Measurements from ENCODE around the gene BAZ1A.
"Not testable (repeated sequence)": the region's sequence is repeated elsewhere in the genome, so short reads cannot be mapped to it uniquely, and the experiment has no call there.

Gene BAZ1A

GRCh38 chr14:34792598-34792997 lies 82.6 kb downstream of the BAZ1A start:
- in situ Hi-C loops (cut with MboI; ENCODE audit: low sequenced_read_pairs) = no loop called here

- in situ Hi-C loops (cut with MboI; ENCODE audit: low sequenced_read_pairs) = no loop called here
Measured at GRCh38 chr14:34785223-34786006, 89.7 kb downstream of the BAZ1A start.

- in situ Hi-C loops (cut with MboI; ENCODE audit: low sequenced_read_pairs) = no loop called here
Measured at GRCh38 chr14:34782031-34782430, 93.1 kb downstream of the BAZ1A start.

GRCh38 chr14:34781242-34781641 lies 93.9 kb downstream of the BAZ1A start:
- in situ Hi-C loops (cut with MboI; ENCODE audit: low sequenced_read_pairs) = no loop called here

- in situ Hi-C loops (cut with MboI; ENCODE audit: low sequenced_read_pairs) = no loop called here
Measured at GRCh38 chr14:34780646-34781045, 94.5 kb downstream of the BAZ1A start.

- in situ Hi-C loops (cut with MboI; ENCODE audit: low sequenced_read_pairs) = no loop called here
Measured at GRCh38 chr14:34778744-34779143, 96.4 kb downstream of the BAZ1A start.

GRCh38 chr14:34776611-34777010 lies 98.5 kb downstream of the BAZ1A start:
- in situ Hi-C loops (cut with MboI; ENCODE audit: low sequenced_read_pairs) = no loop called here

- in situ Hi-C loops (cut with MboI; ENCODE audit: low sequenced_read_pairs) = no loop called here
Measured at GRCh38 chr14:34775922-34776321, 99.2 kb downstream of the BAZ1A start.

GRCh38 chr14:34775342-34775741 lies 99.8 kb downstream of the BAZ1A start:
- in situ Hi-C loops (cut with MboI; ENCODE audit: low sequenced_read_pairs) = no loop called here

GRCh38 chr14:34770901-34771300 lies 104.3 kb downstream of the BAZ1A start:
- in situ Hi-C loops (cut with MboI; ENCODE audit: low sequenced_read_pairs) = no loop called here

- in situ Hi-C loops (cut with MboI; ENCODE audit: low sequenced_read_pairs) = no loop called here
Measured at GRCh38 chr14:34766606-34767005, 108.6 kb downstream of the BAZ1A start.

- in situ Hi-C loops (cut with MboI; ENCODE audit: low sequenced_read_pairs) = no loop called here
Measured at GRCh38 chr14:34766060-34766459, 109.1 kb downstream of the BAZ1A start.

GRCh38 chr14:34755215-34755614 lies 119.9 kb downstream of the BAZ1A start:
- in situ Hi-C loops (cut with MboI; ENCODE audit: low sequenced_read_pairs) = no loop called here

- in situ Hi-C loops (cut with MboI; ENCODE audit: low sequenced_read_pairs) = no loop called here
Measured at GRCh38 chr14:34754687-34755086, 120.5 kb downstream of the BAZ1A start.

- in situ Hi-C loops (cut with MboI; ENCODE audit: low sequenced_read_pairs) = no loop called here
Measured at GRCh38 chr14:34750670-34751069, 124.5 kb downstream of the BAZ1A start.

- in situ Hi-C loops (cut with MboI; ENCODE audit: low sequenced_read_pairs) = no loop called here
Measured at GRCh38 chr14:34750233-34750632, 124.9 kb downstream of the BAZ1A start.

- in situ Hi-C loops (cut with MboI; ENCODE audit: low sequenced_read_pairs) = no loop called here
Measured at GRCh38 chr14:34749408-34749807, 125.8 kb downstream of the BAZ1A start.

GRCh38 chr14:34742270-34743115 lies 132.7 kb downstream of the BAZ1A start:
- in situ Hi-C loops (cut with MboI; ENCODE audit: low sequenced_read_pairs) = no loop called here

- in situ Hi-C loops (cut with MboI; ENCODE audit: low sequenced_read_pairs) = no loop called here
Measured at GRCh38 chr14:34741840-34742239, 133.3 kb downstream of the BAZ1A start.

- in situ Hi-C loops (cut with MboI; ENCODE audit: low sequenced_read_pairs) = not testable (repeated sequence)
Measured at GRCh38 chr14:34740139-34740538, 135.0 kb downstream of the BAZ1A start.

GRCh38 chr14:34737079-34737478 lies 138.1 kb downstream of the BAZ1A start:
- in situ Hi-C loops (cut with MboI; ENCODE audit: low sequenced_read_pairs) = not testable (repeated sequence)

- in situ Hi-C loops (cut with MboI; ENCODE audit: low sequenced_read_pairs) = no loop called here
Measured at GRCh38 chr14:34733245-34733644, 141.9 kb downstream of the BAZ1A start.

Data from hTERT RPE-1 (cell line).